Measurements from ENCODE around the gene NPAS3. TPM values are rescaled to one million over a fixed set of nuclear protein-coding genes. Genes with fewer than 3 reads are reported as not detected.

Gene NPAS3
- total RNA-seq, 1 donor from 2014 or later, result not detected

- DNase-seq, result no peak
- H3K36me3 Mint-ChIP-seq (ENCODE audit: low read depth), result no peaks in the 10 kb centered on the region
- H3K9me3 Mint-ChIP-seq, result peaks cover 3% of the 10 kb centered on the region
- no peaks in the 10 kb centered on the region for H3K4me1 Mint-ChIP-seq
- no peak overlapping the region for H3K27ac Mint-ChIP-seq
- H3K27me3 Mint-ChIP-seq, result no peaks in the 10 kb centered on the region
- intact Hi-C loops (cut with micrococcal nuclease), result no loop called here
- no peak overlapping the region for H3K4me3 Mint-ChIP-seq
Measured at GRCh38 chr14:33103489-33103888, 164.8 kb downstream of the NPAS3 start.

- no peaks in the 10 kb centered on the region for H3K27me3 Mint-ChIP-seq
- intact Hi-C loops (cut with micrococcal nuclease), result no loop called here
- H3K9me3 Mint-ChIP-seq, result peaks cover 3% of the 10 kb centered on the region
- H3K27ac Mint-ChIP-seq, result no peak overlapping the region
- no peak overlapping the region for H3K4me3 Mint-ChIP-seq
- no peaks in the 10 kb centered on the region for H3K4me1 Mint-ChIP-seq
- no peaks in the 10 kb centered on the region for H3K36me3 Mint-ChIP-seq (ENCODE audit: low read depth)
- no peak for DNase-seq
Measured at GRCh38 chr14:33103966-33104365, 165.3 kb downstream of the NPAS3 start.

- no peaks in the 10 kb centered on the region for H3K27me3 Mint-ChIP-seq
Measured at GRCh38 chr14:33110737-33111443, 172.2 kb downstream of the NPAS3 start.

GRCh38 chr14:33114331-33114730 is 175.7 kb downstream of the NPAS3 start:
- no peak for DNase-seq
- Mint-ChIP-seq H3K27me3 (no peaks in the 10 kb centered on the region), H3K4me1 (no peaks in the 10 kb centered on the region), H3K4me3 (no peak overlapping the region), H3K27ac (no peak overlapping the region), H3K9me3 (no peaks in the 10 kb centered on the region), H3K36me3 (ENCODE audit: low read depth) (no peaks in the 10 kb centered on the region)
- intact Hi-C loops (cut with micrococcal nuclease), result no loop called here

More at GRCh38 chr14:33110737-33111443, 172.2 kb downstream of the NPAS3 start:
- Mint-ChIP-seq H3K9me3 (no peaks in the 10 kb centered on the region), H3K4me1 (no peaks in the 10 kb centered on the region), H3K27ac (no peak overlapping the region), H3K36me3 (ENCODE audit: low read depth) (no peaks in the 10 kb centered on the region), H3K4me3 (no peak overlapping the region)
- intact Hi-C loops (cut with micrococcal nuclease), result no loop called here
- DNase-seq, result no peak

GRCh38 chr14:33118668-33119067 is 180.0 kb downstream of the NPAS3 start:
- Mint-ChIP-seq H3K9me3 (no peaks in the 10 kb centered on the region), H3K4me1 (no peaks in the 10 kb centered on the region), H3K36me3 (ENCODE audit: low read depth) (no peaks in the 10 kb centered on the region), H3K27ac (no peak overlapping the region), H3K4me3 (no peak overlapping the region), H3K27me3 (no peaks in the 10 kb centered on the region)
- DNase-seq, result no peak
- intact Hi-C loops (cut with micrococcal nuclease), result no loop called here

- no peak overlapping the region for H3K27ac Mint-ChIP-seq
- H3K4me3 Mint-ChIP-seq, result no peak overlapping the region
- no peaks in the 10 kb centered on the region for H3K36me3 Mint-ChIP-seq (ENCODE audit: low read depth)
- intact Hi-C loops (cut with micrococcal nuclease), result no loop called here
- DNase-seq, result no peak
- no peaks in the 10 kb centered on the region for H3K27me3 Mint-ChIP-seq
- no peaks in the 10 kb centered on the region for H3K4me1 Mint-ChIP-seq
- H3K9me3 Mint-ChIP-seq, result no peaks in the 10 kb centered on the region
Measured at GRCh38 chr14:33120341-33120740, 181.7 kb downstream of the NPAS3 start.

GRCh38 chr14:33120966-33121365 is 182.3 kb downstream of the NPAS3 start:
- H3K4me1 Mint-ChIP-seq, result no peaks in the 10 kb centered on the region
- H3K36me3 Mint-ChIP-seq (ENCODE audit: low read depth), result no peaks in the 10 kb centered on the region
- no peaks in the 10 kb centered on the region for H3K27me3 Mint-ChIP-seq
- intact Hi-C loops (cut with micrococcal nuclease), result no loop called here
- DNase-seq, result no peak
- H3K4me3 Mint-ChIP-seq, result no peak overlapping the region
- no peaks in the 10 kb centered on the region for H3K9me3 Mint-ChIP-seq
- no peak overlapping the region for H3K27ac Mint-ChIP-seq

GRCh38 chr14:33123281-33123680 is 184.6 kb downstream of the NPAS3 start:
- no peak overlapping the region for H3K4me3 Mint-ChIP-seq
- no peak for DNase-seq
- H3K9me3 Mint-ChIP-seq, result no peaks in the 10 kb centered on the region
- no peaks in the 10 kb centered on the region for H3K27me3 Mint-ChIP-seq
- no peak overlapping the region for H3K27ac Mint-ChIP-seq
- intact Hi-C loops (cut with micrococcal nuclease), result no loop called here
- no peaks in the 10 kb centered on the region for H3K36me3 Mint-ChIP-seq (ENCODE audit: low read depth)
- H3K4me1 Mint-ChIP-seq, result no peaks in the 10 kb centered on the region

- intact Hi-C loops (cut with micrococcal nuclease), result no loop called here
- DNase-seq, result no peak
- Mint-ChIP-seq H3K4me1 (no peaks in the 10 kb centered on the region), H3K36me3 (ENCODE audit: low read depth) (no peaks in the 10 kb centered on the region), H3K27ac (no peak overlapping the region), H3K27me3 (no peaks in the 10 kb centered on the region), H3K4me3 (no peak overlapping the region), H3K9me3 (no peaks in the 10 kb centered on the region)
Measured at GRCh38 chr14:33126433-33126832, 187.8 kb downstream of the NPAS3 start.

- Mint-ChIP-seq H3K4me1 (no peaks in the 10 kb centered on the region), H3K4me3 (no peak overlapping the region), H3K27me3 (no peaks in the 10 kb centered on the region), H3K27ac (no peak overlapping the region), H3K36me3 (ENCODE audit: low read depth) (no peaks in the 10 kb centered on the region), H3K9me3 (no peaks in the 10 kb centered on the region)
- DNase-seq, result no peak
- intact Hi-C loops (cut with micrococcal nuclease), result no loop called here
Measured at GRCh38 chr14:33127531-33127930, 188.9 kb downstream of the NPAS3 start.

GRCh38 chr14:33131801-33132200 is 193.1 kb downstream of the NPAS3 start:
- no peaks in the 10 kb centered on the region for H3K27me3 Mint-ChIP-seq
- H3K9me3 Mint-ChIP-seq, result no peaks in the 10 kb centered on the region
- H3K27ac Mint-ChIP-seq, result no peak overlapping the region
- H3K4me3 Mint-ChIP-seq, result no peak overlapping the region
- DNase-seq, result no peak
- H3K4me1 Mint-ChIP-seq, result no peaks in the 10 kb centered on the region
- intact Hi-C loops (cut with micrococcal nuclease), result no loop called here
- H3K36me3 Mint-ChIP-seq (ENCODE audit: low read depth), result no peaks in the 10 kb centered on the region

- no peak overlapping the region for H3K27ac Mint-ChIP-seq
- H3K9me3 Mint-ChIP-seq, result no peaks in the 10 kb centered on the region
- intact Hi-C loops (cut with micrococcal nuclease), result no loop called here
- H3K4me3 Mint-ChIP-seq, result no peak overlapping the region
- no peak for DNase-seq
- H3K27me3 Mint-ChIP-seq, result no peaks in the 10 kb centered on the region
- H3K36me3 Mint-ChIP-seq (ENCODE audit: low read depth), result no peaks in the 10 kb centered on the region
- H3K4me1 Mint-ChIP-seq, result no peaks in the 10 kb centered on the region
Measured at GRCh38 chr14:33134162-33134561, 195.5 kb downstream of the NPAS3 start.

GRCh38 chr14:33134975-33135374 is 196.3 kb downstream of the NPAS3 start:
- no peaks in the 10 kb centered on the region for H3K4me1 Mint-ChIP-seq
- no peaks in the 10 kb centered on the region for H3K27me3 Mint-ChIP-seq
- no peak for DNase-seq
- H3K9me3 Mint-ChIP-seq, result no peaks in the 10 kb centered on the region
- H3K36me3 Mint-ChIP-seq (ENCODE audit: low read depth), result no peaks in the 10 kb centered on the region
- H3K4me3 Mint-ChIP-seq, result no peak overlapping the region
- intact Hi-C loops (cut with micrococcal nuclease), result no loop called here
- H3K27ac Mint-ChIP-seq, result no peak overlapping the region

GRCh38 chr14:33150666-33151428 is 212.2 kb downstream of the NPAS3 start:
- no peaks in the 10 kb centered on the region for H3K36me3 Mint-ChIP-seq (ENCODE audit: low read depth)
- H3K4me1 Mint-ChIP-seq, result no peaks in the 10 kb centered on the region
- H3K4me3 Mint-ChIP-seq, result no peak overlapping the region
- H3K27me3 Mint-ChIP-seq, result no peaks in the 10 kb centered on the region
- intact Hi-C loops (cut with micrococcal nuclease), result no loop called here
- no peak for DNase-seq
- no peak overlapping the region for H3K27ac Mint-ChIP-seq
- no peaks in the 10 kb centered on the region for H3K9me3 Mint-ChIP-seq
